Stimulated activated CD8-positive, alpha-beta memory T cell treated with anti-CD3 and anti-CD28 coated beads, Interleukin-12 subunit alpha, Interleukin-12 subunit beta, amount 100 ng/mL, for 24 hours (primary cell): ENCODE results near the gene LRBA.

Experiments used
- DNase-seq: peaks from one replicate; pipeline ENCODE4 v3.0.0-alpha.2; 2020; ENCODE audit errors: extremely low read depth

LRBA gene

DNA sequence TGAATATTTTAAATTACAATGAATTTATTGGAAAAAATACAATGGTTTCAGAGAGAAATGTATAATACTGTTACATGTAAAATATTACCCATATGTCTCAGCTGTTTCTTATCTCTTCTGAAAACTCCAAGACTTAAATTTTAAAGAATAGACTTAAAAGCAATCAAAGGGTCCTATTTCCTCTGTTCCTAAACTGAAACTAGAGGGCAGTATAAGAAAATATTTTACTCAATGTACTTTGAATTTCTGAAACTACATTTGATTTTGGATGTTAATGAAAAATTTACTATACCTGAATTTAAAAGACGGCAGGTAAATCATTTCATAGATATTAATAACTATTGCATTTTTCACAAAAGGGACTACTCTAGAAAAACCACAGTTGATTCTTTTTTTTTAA is 200.2 kb downstream of the LRBA start:
- no peak for DNase-seq

GRCh38 chr4:150805183-150806025 is 209.7 kb downstream of the LRBA start:
- no peak for DNase-seq

DNA sequence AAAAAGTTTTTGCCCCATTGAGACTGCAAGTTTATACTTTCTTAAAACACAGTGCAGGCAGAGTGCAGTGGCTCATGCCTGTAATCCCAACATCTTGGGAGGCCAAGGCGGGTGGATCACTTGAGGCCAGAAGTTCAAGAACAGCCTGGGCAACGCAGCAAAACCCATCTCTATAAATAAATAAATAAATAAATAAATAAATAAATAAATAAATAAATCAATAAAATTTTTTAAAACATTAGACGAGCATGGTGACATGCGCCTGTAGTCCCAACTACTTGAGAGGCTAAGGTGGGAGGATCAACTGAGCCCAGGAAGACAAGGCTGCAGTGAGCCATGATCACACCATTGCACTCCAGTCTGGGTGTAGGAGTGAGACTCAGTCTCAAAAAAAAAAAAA is 213.3 kb downstream of the LRBA start:
- no peak for DNase-seq

DNA sequence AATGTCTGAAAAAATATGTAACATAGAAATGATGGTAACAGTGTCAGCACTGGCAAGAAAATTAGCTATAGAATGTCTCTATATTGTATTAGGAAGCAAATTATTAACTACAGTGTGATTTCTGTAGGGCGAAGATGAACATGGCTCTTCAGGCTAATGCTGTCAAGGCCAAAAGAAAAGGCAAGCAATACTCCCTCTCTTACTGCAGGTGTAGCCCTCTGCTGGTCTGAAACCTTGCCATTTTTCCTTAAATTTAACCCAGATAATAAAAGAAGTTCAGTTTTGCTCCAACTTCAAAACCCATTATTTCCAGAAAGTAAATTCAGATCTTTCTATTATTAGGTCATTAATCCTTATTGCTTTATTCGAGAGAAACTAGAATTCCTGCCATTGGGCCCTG is 215.9 kb downstream of the LRBA start:
- DNase-seq, result no peak

GRCh38 chr4:150794706-150795105 is 220.4 kb downstream of the LRBA start:
- no peak for DNase-seq

- no peak for DNase-seq
Observed at GRCh38 chr4:150789864-150790263, 225.2 kb downstream of the LRBA start.

DNA sequence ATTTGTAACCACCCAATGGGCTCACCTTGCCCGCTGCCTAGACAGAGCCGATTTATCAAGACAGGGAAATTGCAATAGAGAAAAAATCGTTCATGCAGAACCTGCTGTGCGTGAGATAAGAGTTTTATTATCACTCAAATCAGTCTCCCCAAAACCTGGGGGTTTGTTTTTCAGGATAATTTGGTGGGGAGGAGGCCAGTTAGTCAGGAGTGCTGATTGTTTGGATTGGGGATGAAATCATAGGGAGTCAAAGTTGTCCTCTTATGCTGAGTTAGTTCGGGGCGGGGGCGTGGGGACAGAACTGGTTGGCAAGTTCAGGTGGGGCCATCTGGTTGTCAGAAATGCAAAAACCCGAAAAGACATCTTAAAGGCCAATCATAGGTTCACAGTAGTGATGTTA is 230.1 kb downstream of the LRBA start:
- DNase-seq, result no peak

DNA sequence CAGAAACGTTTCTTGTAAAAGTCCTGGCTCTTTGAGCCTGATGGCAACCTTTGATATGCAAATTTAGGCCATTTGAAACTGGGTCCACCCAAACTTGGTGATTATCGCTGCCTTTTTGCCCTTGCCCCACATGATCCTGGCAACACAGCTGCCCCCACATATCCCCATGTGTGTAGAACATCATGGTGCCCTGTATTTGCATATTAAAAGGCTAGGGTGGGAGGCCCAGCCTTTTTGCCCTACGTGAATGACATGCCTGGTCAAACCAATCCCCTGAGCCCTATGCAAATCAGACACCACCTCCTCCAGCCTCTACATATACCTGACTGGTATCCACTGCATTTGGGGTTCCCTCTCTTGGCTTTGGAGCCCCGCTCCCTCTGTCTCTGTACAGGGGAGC is 230.8 kb downstream of the LRBA start:
- no peak for DNase-seq

DNA sequence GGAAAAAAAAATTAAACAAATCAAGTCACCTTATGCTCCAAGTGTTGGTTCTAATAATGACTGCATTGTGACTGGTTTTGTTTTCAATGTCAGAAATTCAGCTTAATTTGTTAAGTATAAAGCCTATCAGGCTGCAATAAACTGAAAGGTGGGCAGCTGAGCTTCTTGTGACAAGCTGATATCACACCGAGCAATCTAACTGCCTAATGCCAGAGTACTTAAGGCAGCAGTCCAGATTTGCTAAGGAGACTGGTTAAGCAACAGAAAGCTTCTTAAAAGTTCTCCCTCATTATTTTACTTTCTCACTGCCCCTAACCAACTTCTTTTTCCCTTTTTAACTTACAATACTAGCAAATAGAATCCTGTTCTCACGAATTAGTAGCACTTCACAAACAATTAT is 232.2 kb downstream of the LRBA start:
- no peak for DNase-seq

DNA sequence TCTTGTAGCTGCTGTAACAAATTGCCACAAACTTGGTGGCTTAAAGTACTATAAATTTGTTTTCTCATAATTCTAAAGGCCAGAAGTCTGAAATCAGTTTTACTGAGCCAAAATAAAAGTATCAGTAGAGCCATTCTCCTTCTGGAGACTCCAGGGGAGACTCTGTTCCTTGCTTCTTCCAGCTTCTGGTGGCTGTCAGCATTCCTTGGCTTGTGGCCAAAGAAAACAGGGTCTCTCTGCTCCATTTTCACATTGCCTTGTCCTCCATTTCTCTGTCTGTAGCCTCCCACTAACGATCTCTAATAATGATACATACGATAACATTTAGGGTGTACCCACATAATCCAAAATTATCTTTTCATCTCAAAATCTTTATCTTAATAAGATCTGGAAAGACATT is 232.8 kb downstream of the LRBA start:
- DNase-seq, result no peak

GRCh38 chr4:150781191-150781590 is 233.9 kb downstream of the LRBA start:
- DNase-seq, result no peak

DNA sequence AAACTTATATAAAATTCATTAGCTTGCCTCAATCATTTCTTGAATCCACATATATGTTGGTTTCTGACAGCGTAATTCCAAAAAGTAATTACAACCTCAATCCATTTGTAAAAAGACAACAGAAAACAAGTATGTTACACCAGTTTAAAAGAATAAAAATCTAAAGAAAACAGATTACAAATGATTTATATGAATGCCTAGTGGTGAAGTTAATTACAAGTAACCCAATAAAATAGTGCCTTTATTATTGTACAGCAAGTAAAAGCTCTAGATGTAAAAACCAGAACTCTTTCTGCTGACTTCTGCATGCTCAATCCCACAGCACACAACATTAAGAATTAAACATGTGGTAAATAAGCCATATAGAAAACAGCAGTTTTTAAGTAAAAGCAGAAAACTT is 235.4 kb downstream of the LRBA start:
- no peak for DNase-seq

DNA sequence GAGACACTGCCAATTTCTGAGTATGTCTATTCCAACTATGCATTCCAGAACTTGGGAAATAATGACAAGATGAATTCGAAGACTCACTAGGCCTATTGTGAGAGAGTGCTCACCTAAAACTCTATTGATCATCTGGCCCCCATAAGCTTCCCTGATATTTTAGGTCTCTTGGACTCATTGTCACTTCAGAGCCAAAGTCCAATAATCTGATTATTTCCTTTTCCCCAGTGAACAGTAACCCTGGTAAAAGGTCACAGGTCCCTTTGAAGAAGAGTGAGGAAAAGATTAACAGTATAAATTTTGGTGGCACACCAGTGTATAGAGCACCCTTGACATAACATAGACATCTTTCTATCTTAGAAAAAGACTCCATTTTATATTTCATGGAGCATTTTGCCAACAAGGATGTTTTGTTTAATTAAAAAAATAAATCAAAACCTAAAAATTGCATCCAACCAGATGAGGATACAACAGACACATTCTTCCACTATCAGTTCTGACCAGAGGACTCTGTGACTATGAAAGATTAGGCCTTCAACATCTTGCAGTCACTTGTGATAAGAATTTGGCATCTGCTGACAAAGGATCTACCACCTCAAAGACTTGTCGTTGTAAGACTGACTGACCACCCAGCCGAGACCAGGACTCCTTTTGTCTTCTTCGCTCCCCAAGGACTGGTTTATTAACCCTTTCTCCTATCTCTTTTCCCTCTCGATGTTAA is 241.2 kb downstream of the LRBA start:
- DNase-seq, result no peak

- DNase-seq, result no peak
Observed at GRCh38 chr4:150773032-150773431, 242.1 kb downstream of the LRBA start.

DNA sequence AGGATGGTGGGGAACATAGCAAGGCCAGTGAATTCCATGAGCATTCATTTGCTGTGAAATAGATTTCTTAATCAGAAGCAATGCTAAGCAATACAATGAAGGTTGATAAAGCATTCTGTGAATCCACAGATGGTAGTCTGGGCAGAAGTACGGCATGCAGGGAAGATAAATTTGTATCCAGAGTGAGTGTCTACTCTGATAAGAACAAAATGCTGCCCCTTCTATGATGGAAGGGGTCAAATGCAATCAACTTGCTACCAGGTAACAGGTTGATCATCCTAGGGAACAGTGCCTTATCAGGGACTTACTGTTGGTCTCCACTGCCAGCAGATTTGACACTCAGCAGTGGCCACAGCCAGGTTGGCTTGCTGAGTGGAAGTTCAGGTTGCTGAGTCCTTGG is 243.7 kb downstream of the LRBA start:
- DNase-seq, result no peak

GRCh38 chr4:150769845-150770244 is 245.2 kb downstream of the LRBA start:
- DNase-seq, result no peak

DNA sequence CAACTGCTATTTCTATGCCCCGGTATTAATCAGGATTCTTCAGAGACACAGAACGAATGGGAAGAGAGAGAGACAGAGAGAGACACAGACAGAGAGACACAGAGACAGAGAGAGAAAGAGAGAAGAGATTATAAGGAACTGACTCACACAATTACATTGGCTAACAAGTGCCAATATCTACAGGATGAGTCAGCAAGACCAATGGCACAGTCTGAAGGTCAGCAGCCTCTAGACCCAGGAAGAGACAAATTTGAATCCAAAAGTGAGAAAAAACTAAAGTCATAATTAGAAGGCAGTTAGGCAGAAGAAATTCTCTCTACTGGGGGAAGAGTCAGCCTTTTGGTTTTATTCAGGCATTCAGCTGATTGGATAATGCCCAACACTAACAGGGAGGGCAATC is 245.8 kb downstream of the LRBA start:
- no peak for DNase-seq

GRCh38 chr4:150768497-150768896 is 246.6 kb downstream of the LRBA start:
- no peak for DNase-seq

GRCh38 chr4:150765216-150765615 is 249.9 kb downstream of the LRBA start:
- no peak for DNase-seq

DNA sequence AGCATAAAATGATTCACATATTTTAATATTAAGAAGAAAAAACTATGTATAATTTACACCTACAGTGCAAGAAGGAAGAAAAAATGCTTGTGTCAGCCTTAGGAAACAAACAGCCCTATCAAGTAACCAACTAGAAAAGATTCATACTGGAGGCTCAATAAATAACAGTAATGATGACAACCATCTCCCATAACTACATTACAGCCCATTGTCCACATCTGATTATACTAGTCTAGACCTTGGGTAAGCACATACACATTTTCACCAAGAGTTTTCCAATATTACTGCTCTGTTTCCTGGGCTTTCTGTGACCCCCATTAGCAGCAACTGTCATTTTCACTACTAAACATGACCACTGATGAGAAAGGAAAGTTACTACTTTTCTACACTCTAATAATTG is 263.4 kb downstream of the LRBA start:
- DNase-seq, result no peak

- DNase-seq, result no peak
Observed at GRCh38 chr4:150750824-150751223, 264.3 kb downstream of the LRBA start.

- no peak for DNase-seq
Observed at GRCh38 chr4:150746156-150746555, 268.9 kb downstream of the LRBA start.

DNA sequence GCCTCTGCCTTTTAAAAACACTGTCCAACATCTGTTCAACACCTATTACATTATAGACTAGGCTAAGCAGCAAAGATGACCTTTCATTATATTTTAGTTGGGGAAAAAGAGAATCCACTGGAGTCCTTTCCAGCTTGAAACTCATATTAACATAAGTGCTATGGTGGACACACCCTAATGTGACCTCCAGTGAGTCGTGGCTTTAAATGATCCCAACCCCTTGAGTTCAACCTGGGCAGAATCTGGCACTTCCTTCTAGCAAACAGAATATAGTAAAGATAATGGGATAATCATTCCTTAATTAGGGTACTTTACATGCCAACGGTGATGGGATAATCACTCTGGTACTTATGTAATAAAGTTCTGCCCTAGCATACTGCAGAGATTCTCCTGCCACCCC is 270.5 kb downstream of the LRBA start:
- no peak for DNase-seq
